Colonic mucosa (tissue), 4 donors: Measurements from ENCODE around the gene WBP11. TPM values are rescaled to one million over a fixed set of nuclear protein-coding genes. Genes with fewer than 3 reads are reported as not detected.

ENCODE experiments used
- DNase-seq: peaks from one replicate; pipeline ENCODE4 v3.0.0-alpha.2; 2020
- H3K27ac ChIP-seq: fragments of 200-600 bp; one replicate; pipeline ENCODE4 v1.8.0; 2021
- H3K27me3 ChIP-seq: fragments of 200-600 bp; one replicate; pipeline ENCODE4 v1.8.0; 2021
- H3K36me3 ChIP-seq: fragments of 200-600 bp; one replicate; pipeline ENCODE4 v1.8.0; 2021
- H3K4me1 ChIP-seq: fragments of 200-600 bp; one replicate; pipeline ENCODE4 v1.8.0; 2021; ENCODE audit warnings: mild to moderate bottlenecking
- H3K4me3 ChIP-seq: fragments of 200-600 bp; one replicate; pipeline ENCODE4 v1.8.0; 2021
- H3K9ac ChIP-seq, 2 donors: one replicate each; pipeline ENCODE4 v1.7.0; 2013; ENCODE audit warnings: control low read depth in 2 of 2, low read depth in 2 of 2, low read length in 2 of 2
- H3K9me3 ChIP-seq: fragments of 200-600 bp; one replicate; pipeline ENCODE4 v1.8.0; 2021
- CTCF ChIP-seq: fragments of 200-600 bp; IDR thresholded peaks from one replicate; pipeline ENCODE4 v1.8.0; 2022; ENCODE audit warnings: antibody characterized with exemption, mild to moderate bottlenecking
- intact Hi-C: fragments of 100-400 bp; cut with DNase I; formaldehyde crosslinking; loops from one replicate; pipeline ENCODE4 v1.14.1; 2022
- total RNA-seq, 2 donors: library from RNA; stranded (reverse); fragmentation: NEBNext Ultra II Directional in 1 of 2; extraction: Animal tissue kit (Norgen Biotek cat#: 25700) in 1 of 2; gene quantifications; one replicate each; pipeline ENCODE4 v1.2.1, GENCODE V29; 2021
- donor health status: healthy.
- donor health status: DM: no; HTN: no; CAD: no.
- donor health status: DM: no; HTN: no; CAD: no.

The WBP11 gene
- total RNA-seq, 2 donors from 2014 or later = 55.3 to 60.0 TPM

- Histone ChIP-seq H3K36me3 (no peaks in the 10 kb centered on the region), H3K4me3 (no peak overlapping the region), H3K9ac (no peak overlapping the region), H3K4me1 (no peaks in the 10 kb centered on the region), H3K27ac (no peak overlapping the region), H3K27me3 (no peaks in the 10 kb centered on the region), H3K9me3 (no peaks in the 10 kb centered on the region)
- intact Hi-C loops = no loop called here
- DNase-seq = no peak
- no peak for TF ChIP-seq CTCF
These were observed 31.2 kb upstream of the WBP11 start for GRCh38 chr12:14834509-14834908.

GRCh38 chr12:14833952-14834351 is 30.7 kb upstream of the WBP11 start:
- H3K27me3 ChIP-seq = no peaks in the 10 kb centered on the region
- no peak overlapping the region for H3K9ac ChIP-seq
- no peaks in the 10 kb centered on the region for H3K9me3 ChIP-seq
- H3K36me3 ChIP-seq = no peaks in the 10 kb centered on the region
- no peak overlapping the region for H3K4me3 ChIP-seq
- intact Hi-C loops = no loop called here
- H3K4me1 ChIP-seq = no peaks in the 10 kb centered on the region
- H3K27ac ChIP-seq = no peak overlapping the region
- DNase-seq = no peak
- no peak for TF ChIP-seq CTCF

GRCh38 chr12:14833336-14833735 is 30.1 kb upstream of the WBP11 start:
- H3K27ac ChIP-seq = no peak overlapping the region
- H3K9me3 ChIP-seq = no peaks in the 10 kb centered on the region
- H3K4me3 ChIP-seq = no peak overlapping the region
- H3K27me3 ChIP-seq = no peaks in the 10 kb centered on the region
- no peak for DNase-seq
- intact Hi-C loops = no loop called here
- H3K4me1 ChIP-seq = no peaks in the 10 kb centered on the region
- TF ChIP-seq CTCF = no peak
- H3K36me3 ChIP-seq = no peaks in the 10 kb centered on the region
- H3K9ac ChIP-seq = no peak overlapping the region

GRCh38 chr12:14828892-14829291 is 25.6 kb upstream of the WBP11 start:
- H3K36me3 ChIP-seq = no peaks in the 10 kb centered on the region
- TF ChIP-seq CTCF = no peak
- H3K4me3 ChIP-seq = no peak overlapping the region

GRCh38 chr12:14827043-14827442 is 23.8 kb upstream of the WBP11 start:
- intact Hi-C loops = no loop called here
- TF ChIP-seq CTCF = no peak
- Histone ChIP-seq H3K36me3 (no peaks in the 10 kb centered on the region), H3K9me3 (no peaks in the 10 kb centered on the region), H3K27ac (no peak overlapping the region), H3K4me3 (no peak overlapping the region), H3K9ac (no peak overlapping the region), H3K27me3 (no peaks in the 10 kb centered on the region), H3K4me1 (no peaks in the 10 kb centered on the region)
- no peak for DNase-seq

More at GRCh38 chr12:14828892-14829291, 25.6 kb upstream of the WBP11 start:
- no peak for DNase-seq
- H3K4me1 ChIP-seq = no peaks in the 10 kb centered on the region
- intact Hi-C loops = no loop called here
- H3K9ac ChIP-seq = no peak overlapping the region
- H3K27me3 ChIP-seq = no peaks in the 10 kb centered on the region
- H3K9me3 ChIP-seq = no peaks in the 10 kb centered on the region
- no peak overlapping the region for H3K27ac ChIP-seq

GRCh38 chr12:14826491-14826890 is 23.2 kb upstream of the WBP11 start:
- no peak overlapping the region for H3K27ac ChIP-seq
- H3K4me1 ChIP-seq = no peaks in the 10 kb centered on the region
- H3K36me3 ChIP-seq = no peaks in the 10 kb centered on the region
- TF ChIP-seq CTCF = no peak
- no peaks in the 10 kb centered on the region for H3K9me3 ChIP-seq
- H3K9ac ChIP-seq = no peak overlapping the region
- H3K4me3 ChIP-seq = no peak overlapping the region
- no peak for DNase-seq
- no peaks in the 10 kb centered on the region for H3K27me3 ChIP-seq
- intact Hi-C loops = no loop called here
